Heart left ventricle (tissue), 16 donors: ENCODE results near the gene SART1. TPM values are rescaled to one million over a fixed set of nuclear protein-coding genes. Genes with fewer than 3 reads are reported as not detected.

ENCODE experiments used
- ATAC-seq, 4 donors: fragments of 200-7000 bp; cut with Tn5 transposase; one replicate each; pipeline ENCODE4 v1.9.1; 2020 to 2022; ENCODE audit warnings: moderate library complexity in 4 of 4, mild to moderate bottlenecking in 3 of 4, moderate number of reproducible peaks in 1 of 4
- DNase-seq, 5 donors: peaks; one replicate each; pipeline ENCODE4 v3.0.0-alpha.2; 2020
- H3K27ac ChIP-seq, 12 donors: fragments of 200-600 bp; sonication (generic) in 4 of 12; one replicate each; pipeline versions ENCODE4 v1.5.0 to v1.8.0; 2016 to 2022; ENCODE audit warnings: mild to moderate bottlenecking in 2 of 12
- H3K27me3 ChIP-seq, 9 donors: fragments of 200-600 bp; sonication (generic) in 2 of 9; one replicate each; pipeline versions ENCODE4 v1.5.1 to v1.8.0; 2016 to 2022; ENCODE audit warnings: mild to moderate bottlenecking in 3 of 9
- H3K36me3 ChIP-seq, 9 donors: fragments of 200-600 bp; sonication (generic) in 2 of 9; one replicate each; pipeline versions ENCODE4 v1.5.0 to v1.8.0; 2018 to 2022; ENCODE audit warnings: mild to moderate bottlenecking in 2 of 9
- H3K4me1 ChIP-seq, 12 donors: fragments of 200-600 bp; sonication (generic) in 4 of 12; one replicate each; pipeline versions ENCODE4 v1.5.0 to v1.8.0; 2016 to 2022; ENCODE audit warnings: mild to moderate bottlenecking in 3 of 12
- H3K4me3 ChIP-seq, 12 donors: fragments of 200-600 bp; sonication (generic) in 4 of 12; one replicate each; pipeline versions ENCODE4 v1.5.0 to v1.8.0; 2017 to 2022; ENCODE audit warnings: mild to moderate bottlenecking in 9 of 12, moderate library complexity in 4 of 12
- H3K9me3 ChIP-seq, 12 donors: fragments of 200-600 bp; sonication (generic) in 4 of 12; one replicate each; pipeline versions ENCODE4 v1.5.0 to v1.8.0; 2016 to 2022; ENCODE audit warnings: mild to moderate bottlenecking in 1 of 12
- CTCF ChIP-seq, 12 donors: fragments of 200-600 bp; sonication (generic) in 4 of 12; IDR thresholded peaks; one replicate each; pipeline versions ENCODE4 v1.5.0 to v1.8.0; 2018 to 2022; ENCODE audit warnings: antibody characterized with exemption in 12 of 12, mild to moderate bottlenecking in 5 of 12
- POLR2A ChIP-seq, 2 donors: fragments of 450-650 bp; IDR thresholded peaks; one replicate each; pipeline ENCODE4 v1.6.1; 2017; ENCODE audit warnings: antibody characterized with exemption in 2 of 2, mild to moderate bottlenecking in 2 of 2, moderate library complexity in 2 of 2
- WGBS, 4 donors: extraction: QIAGEN DNeasy Blood & Tissue Kit in 2 of 4; methylation state at CpG; one replicate each; pipeline versions ENCODE4 v1.1.5 to v1.1.7; 2013 to 2018; 5-methylcytosine and 5-hydroxymethylcytosine counted together
- intact Hi-C, 10 donors: fragments of 100-400 bp; cut with DNase I; formaldehyde crosslinking; loops; one replicate each; pipeline versions ENCODE4 v1.11.1 to v1.14.2; 2022
- polyA plus RNA-seq, 2 donors: library from polyadenylated mRNA; stranded (reverse); fragments of 200-250 nt; gene quantifications; one replicate each; pipeline ENCODE4 v1.2.3, GENCODE V29; 2013
- total RNA-seq, 9 donors: library from RNA; depleted of rRNA in 2 of 9; stranded (reverse); fragments of >200 nt in 2 of 9; fragmentation: NEBNext Ultra II Directional in 3 of 9; extraction: Animal tissue kit (Norgen Biotek cat#: 25700) in 3 of 9; gene quantifications; one replicate each; pipeline versions ENCODE4 v1.1.0 to v1.2.4, GENCODE V29; 2016 to 2023
- donor health status: ischemic (EF 13 %, LVEDD 7.1; RV severe dilation, severe dysfunction).
- donor health status: healthy with polysubstance abuse.
- donor health status: DM: no; HTN: yes; CAD: no.
- donor health status: DM: no; HTN: no; CAD: no.
- donor health status: ischemic (EF 25% LVEDD 6.9; RV normal size, moderate dysfunction).
- donor health status: ischemic (EF 25% LVEDD 5.7; RV mildly dilated, moderate dysfunction).
- donor health status: healthy.
- donor health status: DM: yes; HTN: yes; CAD: no.
- donor health status: ischemic (EF 35%, LVEDD 5.7; RV mildly dilated, moderate dysfunction).
- donor health status: nonischemic (EF 11% LVEDD 7.7; RV severe dilation, severe dysfunction).
- donor health status: DM: yes; HTN: yes; CAD: no.
- donor health status: PGD.
- donor health status: ischemic (EF 29% LVEDD 5.4; RV normal size, mild dysfunction).
- donor health status: nonischemic (EF 23%, LVEDD 6.1; RV moderate dilation, normal function).

The SART1 gene
- total and polyA plus RNA-seq, 11 donors = 21.6 to 70.1 (median 31.5) TPM

GRCh38 chr11:65976216-65977176 is 15.0 kb downstream of the SART1 start:
- WGBS, 4 donors = 82 to 87% (median 86%) methylated on average over 32 to 43 of the region's 43 CpGs
- no peak for ATAC-seq
- intact Hi-C loops = no loop called here

GRCh38 chr11:65977621-65978390 is 16.3 kb downstream of the SART1 start:
- no peak for TF ChIP-seq CTCF (IDR thresholded peaks at IDR 0.05)
- TF ChIP-seq POLR2A (IDR thresholded peaks at IDR 0.05) = no peak
- intact Hi-C loops = no loop called here
- Histone ChIP-seq H3K27ac (no peak overlapping the region), H3K27me3 (no peaks in the 10 kb centered on the region), H3K4me3 (no peak overlapping the region), H3K36me3 (peaks cover 0 to 65% (median 53%) of the 10 kb centered on the region in 9 donors), H3K4me1 (no peaks in the 10 kb centered on the region), H3K9me3 (no peaks in the 10 kb centered on the region)
- WGBS, 4 donors = 87 to 92% (median 91%) methylated on average over 25 to 29 of the region's 29 CpGs
- ATAC-seq (peak in 1 of 4 donors; percentile 8), DNase-seq (no peak)

More at GRCh38 chr11:65976216-65977176, 15.0 kb downstream of the SART1 start:
- H3K27ac ChIP-seq = no peak overlapping the region
- DNase-seq = no peak
- H3K4me1 ChIP-seq = no peaks in the 10 kb centered on the region
- peaks cover 0 to 77% (median 58%) of the 10 kb centered on the region in 9 donors for H3K36me3 ChIP-seq
- TF ChIP-seq CTCF (IDR thresholded peaks at IDR 0.05) (no peak), POLR2A (IDR thresholded peaks at IDR 0.05) (no peak)
- no peaks in the 10 kb centered on the region for H3K27me3 ChIP-seq
- no peak overlapping the region for H3K4me3 ChIP-seq
- no peaks in the 10 kb centered on the region for H3K9me3 ChIP-seq

- WGBS, 4 donors = 92 to 94% (median 93%) methylated on average over 26 to 34 of the region's 34 CpGs
These were observed 17.1 kb downstream of the SART1 start for GRCh38 chr11:65978391-65979238.

More at GRCh38 chr11:65978391-65979238, 17.1 kb downstream of the SART1 start:
- Histone ChIP-seq H3K36me3 (peaks cover 0 to 58% (median 44%) of the 10 kb centered on the region in 9 donors), H3K27ac (no peak overlapping the region), H3K27me3 (no peaks in the 10 kb centered on the region), H3K4me1 (no peaks in the 10 kb centered on the region), H3K9me3 (no peaks in the 10 kb centered on the region), H3K4me3 (no peak overlapping the region)
- DNase-seq = no peak
- TF ChIP-seq CTCF (IDR thresholded peaks at IDR 0.05) (no peak), POLR2A (IDR thresholded peaks at IDR 0.05) (no peak)
- intact Hi-C loops = no loop called here
- no peak for ATAC-seq
